GM06990 (cell line): ENCODE measurements around the gene CRADD.

Source experiments
- DNase-seq: peaks from one replicate; pipeline ENCODE4 v3.0.0-alpha.2; 2011; ENCODE audit not compliant: insufficient read length; ENCODE audit errors: extremely low read depth
- H3K27me3 ChIP-seq: replicated peaks from 2 replicates; pipeline ENCODE4 v1.6.0; 2011; ENCODE audit warnings: low read length; ENCODE audit not compliant: control insufficient read depth, insufficient read depth
- H3K36me3 ChIP-seq: 2 replicates; pipeline ENCODE4 v1.5.1; 2011; ENCODE audit warnings: low read length; ENCODE audit not compliant: control insufficient read depth, insufficient read depth
- H3K4me3 ChIP-seq: replicated peaks from 2 replicates; pipeline ENCODE4 v1.5.1; 2011; ENCODE audit warnings: low read depth, mild to moderate bottlenecking, control low read depth, low read length
- CTCF ChIP-seq: IDR thresholded peaks from 2 replicates; pipeline ENCODE4 v1.5.1; 2011; ENCODE audit warnings: low read length, control low read depth, mild to moderate bottlenecking, inconsistent platforms; ENCODE audit not compliant: insufficient read depth, poor library complexity, severe bottlenecking

CRADD gene

GRCh38 chr12:93741659-93742109, 64.5 kb downstream of the CRADD start:
- DNase-seq, result no peak
- H3K4me3 ChIP-seq, result peak overlapping the region; percentile 63
- TF ChIP-seq CTCF, result no peak

GRCh38 chr12:93742110-93742934, 65.1 kb downstream of the CRADD start:
- TF ChIP-seq CTCF, result peak; percentile 30
- Histone ChIP-seq H3K27me3 (no peaks in the 10 kb centered on the region), H3K4me3 (peak overlapping the region; percentile 63), H3K36me3 (no peaks in the 10 kb centered on the region)
- peak; percentile 70 for DNase-seq

More at GRCh38 chr12:93741659-93742109, 64.5 kb downstream of the CRADD start:
- Histone ChIP-seq H3K36me3 (no peaks in the 10 kb centered on the region), H3K27me3 (no peaks in the 10 kb centered on the region)

GRCh38 chr12:93743229-93743998, 66.2 kb downstream of the CRADD start:
- no peak for TF ChIP-seq CTCF
- Histone ChIP-seq H3K27me3 (no peaks in the 10 kb centered on the region), H3K36me3 (no peaks in the 10 kb centered on the region), H3K4me3 (no peak overlapping the region)
- no peak for DNase-seq

GRCh38 chr12:93743999-93744689, 67.0 kb downstream of the CRADD start:
- Histone ChIP-seq H3K27me3 (no peaks in the 10 kb centered on the region), H3K36me3 (no peaks in the 10 kb centered on the region), H3K4me3 (no peak overlapping the region)
- no peak for TF ChIP-seq CTCF
- DNase-seq, result no peak

GRCh38 chr12:93745286-93745685, 68.1 kb downstream of the CRADD start:
- no peak for DNase-seq
- TF ChIP-seq CTCF, result no peak
- Histone ChIP-seq H3K27me3 (no peaks in the 10 kb centered on the region; the same call in 1 of the 2 replicates), H3K4me3 (no peak overlapping the region), H3K36me3 (no peaks in the 10 kb centered on the region)
